Vagina (tissue), 2 donors: ENCODE results near the gene EPAS1. TPM values are rescaled to one million over a fixed set of nuclear protein-coding genes. Genes with fewer than 3 reads are reported as not detected.

ENCODE experiments used
- DNase-seq, 2 donors: peaks; one replicate each; pipeline ENCODE4 v3.0.0-alpha.2; 2017; ENCODE audit errors: extremely low spot score in 2 of 2
- H3K27ac ChIP-seq: fragments of 200-600 bp; sonication (generic); one replicate; pipeline ENCODE4 v1.5.1; 2019
- H3K27me3 ChIP-seq: fragments of 200-600 bp; sonication (generic); one replicate; pipeline ENCODE4 v1.5.1; 2019
- H3K36me3 ChIP-seq, 2 donors: fragments of 200-600 bp; sonication (generic); one replicate each; pipeline ENCODE4 v1.5.1; 2017 to 2019
- H3K4me1 ChIP-seq: fragments of 200-600 bp; sonication (generic); one replicate; pipeline ENCODE4 v1.5.1; 2019
- H3K4me3 ChIP-seq, 2 donors: fragments of 200-600 bp; sonication (generic); 1 replicate in 1 of 2; 2 replicates in 1 of 2; pipeline ENCODE4 v1.5.1; 2016 to 2019
- H3K9me3 ChIP-seq: fragments of 200-600 bp; sonication (generic); one replicate; pipeline ENCODE4 v1.5.1; 2019
- CTCF ChIP-seq, 3 experiments: fragments of 450-650 bp in 2 of 3; fragments of 200-600 bp in 1 of 3; sonication (generic) in 1 of 3; IDR thresholded peaks; one replicate each; pipeline ENCODE4 v1.5.1; 2017 to 2019; ENCODE audit warnings: antibody characterized with exemption in 3 of 3, mild to moderate bottlenecking in 2 of 3, moderate library complexity in 2 of 3
- POLR2A ChIP-seq, 2 donors: fragments of 450-650 bp; IDR thresholded peaks; one replicate each; pipeline ENCODE4 v1.6.1; 2017; ENCODE audit warnings: antibody characterized with exemption in 2 of 2, mild to moderate bottlenecking in 2 of 2, moderate library complexity in 2 of 2
- POLR2AphosphoS5 ChIP-seq, 2 donors: sonication (generic); formaldehyde crosslinking; IDR thresholded peaks; one replicate each; pipeline ENCODE4 v1.9.0; 2017; ENCODE audit warnings: antibody characterized with exemption in 2 of 2, mild to moderate bottlenecking in 2 of 2, low read depth in 1 of 2; ENCODE audit not compliant: insufficient read depth in 1 of 2
- intact Hi-C: fragments of 100-400 bp; cut with DNase I; formaldehyde crosslinking; loops from one replicate; pipeline ENCODE4 v1.15.1; 2023
- total RNA-seq: library from RNA; depleted of rRNA; stranded (reverse); fragments of >200 nt; gene quantifications from one replicate; pipeline ENCODE4 v1.2.3, GENCODE V29; 2016

EPAS1 gene
- total RNA-seq, 1 donor from 2014 or later: 222 TPM

- Histone ChIP-seq H3K4me1 (peaks cover 9% of the 10 kb centered on the region), H3K36me3 (no peaks in the 10 kb centered on the region), H3K9me3 (no peaks in the 10 kb centered on the region), H3K4me3 (no peak overlapping the region), H3K27ac (peak overlapping the region; percentile 51), H3K27me3 (no peaks in the 10 kb centered on the region)
- DNase-seq: no peak
- intact Hi-C loops: no loop called here
- TF ChIP-seq POLR2AphosphoS5 (IDR thresholded peaks at IDR 0.05; ENCODE audit: insufficient read depth in 1 of 2, low read depth in 1 of 2) (no peak), CTCF (IDR thresholded peaks at IDR 0.05) (no peak), POLR2A (IDR thresholded peaks at IDR 0.05) (no peak)
These were observed 20.6 kb upstream of the EPAS1 start for GRCh38 chr2:46276642-46277041.

- no peaks in the 10 kb centered on the region for H3K27me3 ChIP-seq
- DNase-seq: no peak
- H3K4me3 ChIP-seq: no peak overlapping the region
- H3K4me1 ChIP-seq: peaks cover 9% of the 10 kb centered on the region
- no peaks in the 10 kb centered on the region for H3K9me3 ChIP-seq
- no peak overlapping the region for H3K27ac ChIP-seq
- TF ChIP-seq CTCF (IDR thresholded peaks at IDR 0.05) (no peak), POLR2AphosphoS5 (IDR thresholded peaks at IDR 0.05; ENCODE audit: insufficient read depth in 1 of 2, low read depth in 1 of 2) (no peak), POLR2A (IDR thresholded peaks at IDR 0.05) (no peak)
- intact Hi-C loops: no loop called here
- H3K36me3 ChIP-seq: no peaks in the 10 kb centered on the region
These were observed 19.6 kb upstream of the EPAS1 start for GRCh38 chr2:46277431-46278190.

- H3K27me3 ChIP-seq: no peaks in the 10 kb centered on the region
- H3K4me3 ChIP-seq: no peak overlapping the region
- no peak for TF ChIP-seq CTCF (IDR thresholded peaks at IDR 0.05)
- TF ChIP-seq POLR2A (IDR thresholded peaks at IDR 0.05): no peak
- TF ChIP-seq POLR2AphosphoS5 (IDR thresholded peaks at IDR 0.05; ENCODE audit: insufficient read depth in 1 of 2, low read depth in 1 of 2): no peak
- DNase-seq: no peak
- no peaks in the 10 kb centered on the region for H3K9me3 ChIP-seq
- H3K27ac ChIP-seq: no peak overlapping the region
- no peaks in the 10 kb centered on the region for H3K36me3 ChIP-seq
- peaks cover 9% of the 10 kb centered on the region for H3K4me1 ChIP-seq
- intact Hi-C loops: no loop called here
These were observed 18.3 kb upstream of the EPAS1 start for GRCh38 chr2:46278952-46279351.

GRCh38 chr2:46281939-46282338 is 15.3 kb upstream of the EPAS1 start:
- Histone ChIP-seq H3K9me3 (no peaks in the 10 kb centered on the region), H3K27ac (no peak overlapping the region), H3K27me3 (no peaks in the 10 kb centered on the region), H3K4me1 (no peaks in the 10 kb centered on the region), H3K36me3 (no peaks in the 10 kb centered on the region), H3K4me3 (no peak overlapping the region)
- TF ChIP-seq POLR2AphosphoS5 (IDR thresholded peaks at IDR 0.05; ENCODE audit: insufficient read depth in 1 of 2, low read depth in 1 of 2) (no peak), POLR2A (IDR thresholded peaks at IDR 0.05) (no peak), CTCF (IDR thresholded peaks at IDR 0.05) (no peak)
- intact Hi-C loops: no loop called here
- DNase-seq: no peak

GRCh38 chr2:46283693-46284092 is 13.5 kb upstream of the EPAS1 start:
- H3K27me3 ChIP-seq: no peaks in the 10 kb centered on the region
- TF ChIP-seq POLR2A (IDR thresholded peaks at IDR 0.05) (no peak), POLR2AphosphoS5 (IDR thresholded peaks at IDR 0.05; ENCODE audit: insufficient read depth in 1 of 2, low read depth in 1 of 2) (no peak), CTCF (IDR thresholded peaks at IDR 0.05) (no peak)
- DNase-seq: no peak
- H3K36me3 ChIP-seq: no peaks in the 10 kb centered on the region
- no peak overlapping the region for H3K27ac ChIP-seq
- no peaks in the 10 kb centered on the region for H3K4me1 ChIP-seq
- no peak overlapping the region for H3K4me3 ChIP-seq
- intact Hi-C loops: no loop called here
- H3K9me3 ChIP-seq: no peaks in the 10 kb centered on the region
